ENCODE data around the gene GABRB1. TPM values are rescaled to one million over a fixed set of nuclear protein-coding genes. Genes with fewer than 3 reads are reported as not detected.

GABRB1 gene
- total RNA-seq, 5 donors from 2014 or later (not counting 1 experiment from before 2014, with no cell fraction given) = not detected

DNA sequence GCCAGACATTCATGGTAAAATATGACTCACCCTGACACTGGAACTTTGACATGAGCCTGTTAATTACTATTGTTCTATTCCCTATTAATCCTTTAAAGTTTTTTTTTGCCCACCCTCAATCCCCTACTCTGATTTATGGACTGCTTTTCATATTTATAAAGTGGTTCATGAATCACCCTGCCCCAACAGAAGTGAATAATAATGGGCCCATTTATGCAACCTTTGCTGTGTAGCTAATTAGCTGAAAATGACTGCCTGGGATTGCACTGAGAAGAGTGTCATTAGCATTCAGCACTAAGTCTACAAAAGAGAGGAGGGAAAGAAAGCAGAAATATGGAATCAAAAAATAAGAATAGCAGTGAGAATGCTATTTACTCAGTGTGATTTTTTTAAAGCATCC lies 277.8 kb downstream of the GABRB1 start:
- no peaks in the 10 kb centered on the region for H3K4me1 ChIP-seq (ENCODE audit: control insufficient read depth in 1 of 2, extremely low read depth in 1 of 2, insufficient read depth in 2 of 2, low read length in 2 of 2)
- H3K4me3 ChIP-seq (ENCODE audit: control insufficient read depth in 1 of 2, extremely low read depth in 1 of 2, low read length in 1 of 2) = no peak overlapping the region
- POLR2A ChIA-PET = no interaction called here
- Mint-ChIP-seq H3K36me3 (no peaks in the 10 kb centered on the region), H3K4me1 (no peaks in the 10 kb centered on the region), H3K4me3 (no peak overlapping the region), H3K27me3 (peaks cover 8 to 9% of the 10 kb centered on the region in 2 donors), H3K27ac (no peak overlapping the region), H3K9me3 (no peaks in the 10 kb centered on the region)
- H3K36me3 ChIP-seq (ENCODE audit: control insufficient read depth in 2 of 2, extremely low read depth in 1 of 2, insufficient read depth in 1 of 2, low read length in 1 of 2) = no peaks in the 10 kb centered on the region
- no peaks in the 10 kb centered on the region for H3K9me3 ChIP-seq
- H3K27ac ChIP-seq (ENCODE audit: low read length) = no peak overlapping the region
- CTCF ChIA-PET = no interaction called here
- H3K27me3 ChIP-seq (replicated peaks in 1 of 2; ENCODE audit: control insufficient read depth in 2 of 2, extremely low read depth in 1 of 2, insufficient read depth in 2 of 2, low read length in 1 of 2) = no peaks in the 10 kb centered on the region
- DNase-seq = no peak
- ATAC-seq (replicated peaks in 1 of 4) = no peak

DNA sequence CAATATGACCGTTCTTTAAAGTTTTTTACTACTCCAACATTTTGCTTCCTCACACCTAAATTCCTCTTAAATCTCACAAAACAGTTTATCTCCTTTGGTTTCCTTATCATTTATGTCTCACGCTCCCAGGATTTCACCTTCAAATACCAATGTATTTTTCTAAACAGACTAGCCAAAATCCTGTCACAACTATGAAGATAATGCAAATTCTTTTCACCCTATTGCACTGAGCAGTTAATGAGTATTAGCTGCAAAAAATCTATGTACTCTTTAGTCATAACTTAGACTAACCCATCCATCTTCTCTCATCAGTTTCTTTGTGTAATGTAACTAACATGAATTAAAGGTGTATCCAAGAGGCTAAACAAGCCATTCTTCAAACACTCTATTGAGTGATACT lies 280.8 kb downstream of the GABRB1 start:
- no peak overlapping the region for H3K4me3 Mint-ChIP-seq
- POLR2A ChIA-PET = no interaction called here

GRCh38 chr4:47313384-47313783 lies 282.0 kb downstream of the GABRB1 start:
- DNase-seq = no peak
- no peaks in the 10 kb centered on the region for H3K27me3 ChIP-seq (replicated peaks in 1 of 2; ENCODE audit: control insufficient read depth in 2 of 2, extremely low read depth in 1 of 2, insufficient read depth in 2 of 2, low read length in 1 of 2)
- Mint-ChIP-seq H3K9me3 (no peaks in the 10 kb centered on the region), H3K36me3 (no peaks in the 10 kb centered on the region), H3K4me3 (no peak overlapping the region), H3K4me1 (no peaks in the 10 kb centered on the region), H3K27me3 (peaks cover 2 to 3% of the 10 kb centered on the region in 2 donors), H3K27ac (no peak overlapping the region)
- ChIA-PET POLR2A (no interaction called here), CTCF (no interaction called here)
- H3K4me3 ChIP-seq (ENCODE audit: control insufficient read depth in 1 of 2, extremely low read depth in 1 of 2, low read length in 1 of 2) = no peak overlapping the region
- no peaks in the 10 kb centered on the region for H3K36me3 ChIP-seq (ENCODE audit: control insufficient read depth in 2 of 2, extremely low read depth in 1 of 2, insufficient read depth in 1 of 2, low read length in 1 of 2)
- H3K4me1 ChIP-seq (ENCODE audit: control insufficient read depth in 1 of 2, extremely low read depth in 1 of 2, insufficient read depth in 2 of 2, low read length in 2 of 2) = no peaks in the 10 kb centered on the region
- H3K27ac ChIP-seq (ENCODE audit: low read length) = no peak overlapping the region
- ATAC-seq (replicated peaks in 1 of 4) = no peak
- H3K9me3 ChIP-seq = no peaks in the 10 kb centered on the region

More for the DNA sequence above, 280.8 kb downstream of the GABRB1 start:
- Histone ChIP-seq H3K36me3 (ENCODE audit: control insufficient read depth in 2 of 2, extremely low read depth in 1 of 2, insufficient read depth in 1 of 2, low read length in 1 of 2) (no peaks in the 10 kb centered on the region), H3K4me3 (ENCODE audit: control insufficient read depth in 1 of 2, extremely low read depth in 1 of 2, low read length in 1 of 2) (no peak overlapping the region), H3K27me3 (replicated peaks in 1 of 2; ENCODE audit: control insufficient read depth in 2 of 2, extremely low read depth in 1 of 2, insufficient read depth in 2 of 2, low read length in 1 of 2) (no peaks in the 10 kb centered on the region), H3K9me3 (no peaks in the 10 kb centered on the region), H3K27ac (ENCODE audit: low read length) (no peak overlapping the region), H3K4me1 (ENCODE audit: control insufficient read depth in 1 of 2, extremely low read depth in 1 of 2, insufficient read depth in 2 of 2, low read length in 2 of 2) (no peaks in the 10 kb centered on the region)
- CTCF ChIA-PET = no interaction called here
- H3K9me3 Mint-ChIP-seq = no peaks in the 10 kb centered on the region
- no peaks in the 10 kb centered on the region for H3K36me3 Mint-ChIP-seq
- H3K27ac Mint-ChIP-seq = no peak overlapping the region
- no peak for DNase-seq
- no peak for ATAC-seq (replicated peaks in 1 of 4)
- H3K4me1 Mint-ChIP-seq = no peaks in the 10 kb centered on the region
- WGBS (ENCODE audit: insufficient coverage) = 100% methylated on average over 1 of the region's 2 CpGs
- peaks cover 2 to 3% of the 10 kb centered on the region in 2 donors for H3K27me3 Mint-ChIP-seq

GRCh38 chr4:47315346-47315745 lies 284.0 kb downstream of the GABRB1 start:
- Mint-ChIP-seq H3K36me3 (no peaks in the 10 kb centered on the region), H3K9me3 (no peaks in the 10 kb centered on the region), H3K4me1 (no peaks in the 10 kb centered on the region), H3K27me3 (peaks cover 2 to 3% of the 10 kb centered on the region in 2 donors), H3K27ac (no peak overlapping the region), H3K4me3 (no peak overlapping the region)
- no peaks in the 10 kb centered on the region for H3K4me1 ChIP-seq (ENCODE audit: control insufficient read depth in 1 of 2, extremely low read depth in 1 of 2, insufficient read depth in 2 of 2, low read length in 2 of 2)
- ChIA-PET CTCF (no interaction called here), POLR2A (no interaction called here)
- no peaks in the 10 kb centered on the region for H3K9me3 ChIP-seq
- DNase-seq (no peak), ATAC-seq (replicated peaks in 1 of 4) (no peak)
- H3K27ac ChIP-seq (ENCODE audit: low read length) = no peak overlapping the region
- no peaks in the 10 kb centered on the region for H3K27me3 ChIP-seq (replicated peaks in 1 of 2; ENCODE audit: control insufficient read depth in 2 of 2, extremely low read depth in 1 of 2, insufficient read depth in 2 of 2, low read length in 1 of 2)
- no peak overlapping the region for H3K4me3 ChIP-seq (ENCODE audit: control insufficient read depth in 1 of 2, extremely low read depth in 1 of 2, low read length in 1 of 2)
- H3K36me3 ChIP-seq (ENCODE audit: control insufficient read depth in 2 of 2, extremely low read depth in 1 of 2, insufficient read depth in 1 of 2, low read length in 1 of 2) = no peaks in the 10 kb centered on the region

DNA sequence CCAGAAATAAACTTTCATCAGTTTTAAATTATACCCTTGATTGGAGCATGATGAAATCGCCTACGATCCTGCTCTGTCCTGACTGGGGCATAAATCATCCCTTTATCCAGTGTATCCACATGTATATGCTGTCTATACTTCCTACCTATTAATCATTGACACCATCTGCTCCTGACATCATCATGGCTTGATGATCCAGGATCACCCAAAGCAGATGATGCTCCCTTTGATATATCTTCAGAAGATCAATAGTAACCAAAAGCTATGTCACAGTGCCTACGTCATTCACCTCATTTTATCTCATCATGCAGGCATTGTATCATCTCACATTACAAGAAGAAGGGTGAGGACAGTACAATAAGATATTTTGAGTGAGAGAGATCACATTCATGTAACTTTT lies 294.7 kb downstream of the GABRB1 start:
- DNase-seq (no peak), ATAC-seq (replicated peaks in 1 of 4) (no peak)
- Histone ChIP-seq H3K4me3 (ENCODE audit: control insufficient read depth in 1 of 2, extremely low read depth in 1 of 2, low read length in 1 of 2) (no peak overlapping the region), H3K4me1 (ENCODE audit: control insufficient read depth in 1 of 2, extremely low read depth in 1 of 2, insufficient read depth in 2 of 2, low read length in 2 of 2) (no peaks in the 10 kb centered on the region), H3K36me3 (ENCODE audit: control insufficient read depth in 2 of 2, extremely low read depth in 1 of 2, insufficient read depth in 1 of 2, low read length in 1 of 2) (no peaks in the 10 kb centered on the region), H3K9me3 (no peaks in the 10 kb centered on the region), H3K27me3 (replicated peaks in 1 of 2; ENCODE audit: control insufficient read depth in 2 of 2, extremely low read depth in 1 of 2, insufficient read depth in 2 of 2, low read length in 1 of 2) (no peaks in the 10 kb centered on the region), H3K27ac (ENCODE audit: low read length) (no peak overlapping the region)
- Mint-ChIP-seq H3K27ac (no peak overlapping the region), H3K9me3 (peaks cover 0 to 8% (median 0%) of the 10 kb centered on the region in 3 donors), H3K27me3 (peaks cover 8 to 16% of the 10 kb centered on the region in 2 donors), H3K36me3 (no peaks in the 10 kb centered on the region), H3K4me3 (no peak overlapping the region), H3K4me1 (no peaks in the 10 kb centered on the region)
- 100% methylated on average over 2 of the region's 3 CpGs for WGBS (ENCODE audit: insufficient coverage)
- POLR2A ChIA-PET = no interaction called here
- CTCF ChIA-PET = no interaction called here

- no peak overlapping the region for H3K27ac Mint-ChIP-seq
Measured at GRCh38 chr4:47330866-47331265, 299.5 kb downstream of the GABRB1 start.

GRCh38 chr4:47334652-47335051 lies 303.3 kb downstream of the GABRB1 start:
- Histone ChIP-seq H3K4me3 (ENCODE audit: control insufficient read depth in 1 of 2, extremely low read depth in 1 of 2, low read length in 1 of 2) (no peak overlapping the region), H3K9me3 (no peaks in the 10 kb centered on the region), H3K36me3 (ENCODE audit: control insufficient read depth in 2 of 2, extremely low read depth in 1 of 2, insufficient read depth in 1 of 2, low read length in 1 of 2) (no peaks in the 10 kb centered on the region), H3K27ac (ENCODE audit: low read length) (no peak overlapping the region), H3K27me3 (replicated peaks in 1 of 2; ENCODE audit: control insufficient read depth in 2 of 2, extremely low read depth in 1 of 2, insufficient read depth in 2 of 2, low read length in 1 of 2) (peaks cover 0 to 3% of the 10 kb centered on the region in 2 experiments), H3K4me1 (ENCODE audit: control insufficient read depth in 1 of 2, extremely low read depth in 1 of 2, insufficient read depth in 2 of 2, low read length in 2 of 2) (no peaks in the 10 kb centered on the region)
- Mint-ChIP-seq H3K4me3 (no peak overlapping the region), H3K36me3 (no peaks in the 10 kb centered on the region), H3K27me3 (peaks cover 12 to 26% of the 10 kb centered on the region in 2 donors), H3K9me3 (no peaks in the 10 kb centered on the region), H3K27ac (no peak overlapping the region), H3K4me1 (no peaks in the 10 kb centered on the region)
- DNase-seq = no peak
- POLR2A ChIA-PET = no interaction called here
- no CpG with 5 or more reads among the region's 3 CpGs for WGBS (ENCODE audit: insufficient coverage)
- ATAC-seq (replicated peaks in 1 of 4) = no peak
- CTCF ChIA-PET = no interaction called here

More at GRCh38 chr4:47330866-47331265, 299.5 kb downstream of the GABRB1 start:
- H3K4me3 ChIP-seq (ENCODE audit: control insufficient read depth in 1 of 2, extremely low read depth in 1 of 2, low read length in 1 of 2) = no peak overlapping the region
- Mint-ChIP-seq H3K36me3 (no peaks in the 10 kb centered on the region), H3K27me3 (peaks cover 0 to 17% of the 10 kb centered on the region in 2 donors), H3K4me1 (no peaks in the 10 kb centered on the region), H3K9me3 (no peaks in the 10 kb centered on the region), H3K4me3 (no peak overlapping the region)
- DNase-seq = no peak
- no peak overlapping the region for H3K27ac ChIP-seq (ENCODE audit: low read length)
- no peaks in the 10 kb centered on the region for H3K4me1 ChIP-seq (ENCODE audit: control insufficient read depth in 1 of 2, extremely low read depth in 1 of 2, insufficient read depth in 2 of 2, low read length in 2 of 2)
- H3K27me3 ChIP-seq (replicated peaks in 1 of 2; ENCODE audit: control insufficient read depth in 2 of 2, extremely low read depth in 1 of 2, insufficient read depth in 2 of 2, low read length in 1 of 2) = no peaks in the 10 kb centered on the region
- ChIA-PET POLR2A (no interaction called here), CTCF (no interaction called here)
- H3K36me3 ChIP-seq (ENCODE audit: control insufficient read depth in 2 of 2, extremely low read depth in 1 of 2, insufficient read depth in 1 of 2, low read length in 1 of 2) = no peaks in the 10 kb centered on the region
- no peaks in the 10 kb centered on the region for H3K9me3 ChIP-seq
- no peak for ATAC-seq (replicated peaks in 1 of 4)
